Bronchus fibroblast of lung (primary cell): ENCODE data around the gene ITGA5. TPM values are rescaled to one million over a fixed set of nuclear protein-coding genes. Genes with fewer than 3 reads are reported as not detected.

ENCODE experiments used
- total RNA-seq: library from RNA; depleted of rRNA; stranded (reverse); fragments of >200 nt; gene quantifications from 2 replicates; pipeline ENCODE4 v1.2.3, GENCODE V29; 2015

Gene ITGA5
- total RNA-seq: 355 and 369 TPM in 2 replicates

DNA sequence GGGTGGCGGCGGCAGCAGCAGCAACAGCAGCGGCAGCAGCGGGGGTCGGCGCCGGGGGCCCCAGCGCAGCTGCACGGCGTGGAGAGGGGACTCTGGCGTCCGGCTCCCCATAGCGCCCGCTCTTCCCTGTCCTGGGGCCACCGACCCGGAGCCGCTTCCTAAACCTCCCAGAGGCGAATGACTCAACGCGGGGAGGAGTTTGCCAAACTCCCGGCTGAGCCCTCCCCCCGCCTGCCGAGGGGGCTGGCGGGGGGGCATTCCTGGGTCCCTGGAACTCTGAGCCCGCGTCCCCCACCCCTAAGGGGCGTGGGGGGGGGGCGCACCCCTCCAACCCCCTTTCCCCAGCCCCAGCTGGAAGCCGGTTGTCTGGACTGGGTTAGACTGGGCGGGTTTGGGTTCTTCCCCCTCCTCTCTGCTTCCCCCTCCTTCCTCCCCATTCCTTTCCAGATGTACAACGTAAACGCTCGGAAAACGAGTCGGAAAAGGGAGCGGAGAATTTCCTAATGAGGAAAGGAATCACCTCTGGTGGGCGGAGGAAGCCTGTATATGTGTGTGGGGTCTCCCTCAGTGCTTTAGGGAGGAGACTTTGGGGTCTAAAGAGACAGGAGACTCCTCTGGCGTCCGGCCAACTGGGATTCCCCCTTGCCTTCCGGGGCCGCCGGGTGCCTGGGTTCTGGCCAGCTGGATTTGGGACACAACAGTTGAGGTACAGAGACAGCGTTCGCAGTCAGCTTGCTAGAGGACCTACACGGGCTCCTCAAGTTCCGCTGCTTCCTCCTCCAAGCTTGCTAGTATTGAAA is at the start of gene ITGA5:
ITGA5 (minus strand) TSS at position 179 of the 800 bp plus-strand sequence; CDS start at position 111, 68 bp downstream.

GRCh38 chr12:54384591-54385041 is 34.5 kb downstream of the ITGA5 start, which contains the start of gene ZNF385A:
Gene ZNF385A, minus strand, starts transcription at chr12:54384733. Its CDS starts 219 bp downstream, at chr12:54384514.

GRCh38 chr12:54364413-54364812 is 54.7 kb downstream of the ITGA5 start, which contains the start of gene GPR84:
Gene GPR84, minus strand, starts transcription at chr12:54364486. Its CDS starts 635 bp downstream, at chr12:54363851.

Other genes starting within 250 kb of the ITGA5 start
- gene SMUG1, start 230.3 kb downstream of the ITGA5 start, total RNA-seq: 45.9 and 50.4 TPM in 2 replicates
- gene CBX5, start 139.1 kb downstream of the ITGA5 start, total RNA-seq: 41.2 and 46.2 TPM in 2 replicates
- 1,097 and 1,104 TPM in 2 replicates for gene HNRNPA1, start 138.5 kb downstream of the ITGA5 start, total RNA-seq
- gene NFE2, start 118.3 kb downstream of the ITGA5 start, total RNA-seq: 0.15 and 0.34 TPM in 2 replicates
- gene COPZ1, start 94.1 kb downstream of the ITGA5 start, total RNA-seq: 123 and 131 TPM in 2 replicates
- not detected in 2 replicates for gene GPR84, start 54.8 kb downstream of the ITGA5 start, total RNA-seq
- gene ZNF385A, start 34.5 kb downstream of the ITGA5 start, total RNA-seq: 2.5 and 2.7 TPM in 2 replicates
- 4.3 and 5.5 TPM in 2 replicates for gene GTSF1, start 54.3 kb upstream of the ITGA5 start, total RNA-seq
- under 0.01 TPM in 1 of 2 replicates, not detected in the other for gene NCKAP1L, start 78.5 kb upstream of the ITGA5 start, total RNA-seq
- gene PDE1B, start 130.3 kb upstream of the ITGA5 start, total RNA-seq: under 0.01 TPM in 1 of 2 replicates, not detected in the other
- not detected in 2 replicates for gene PPP1R1A, start 169.4 kb upstream of the ITGA5 start, total RNA-seq
- not detected in 2 replicates for gene LACRT, start 215.6 kb upstream of the ITGA5 start, total RNA-seq
- not detected in 2 replicates for gene DCD, start 229.1 kb upstream of the ITGA5 start, total RNA-seq